HepG2 (cell line): ENCODE results near the gene GPR139.

Source experiments
- CREB3 ChIP-seq: sonication (generic); formaldehyde crosslinking; IDR thresholded peaks from 2 replicates; pipeline ENCODE4 v1.5.0; 2020; ENCODE audit warnings: missing genetic modification reagents
- CTCF ChIP-seq: sonication (generic); formaldehyde crosslinking; IDR thresholded peaks from 2 replicates; pipeline ENCODE4 v1.5.0; 2020; ENCODE audit warnings: mild to moderate bottlenecking, missing genetic modification reagents, moderate library complexity
- ISL2 ChIP-seq: sonication (generic); formaldehyde crosslinking; IDR thresholded peaks from 2 replicates; pipeline ENCODE4 v1.5.0; 2020; ENCODE audit warnings: missing genetic modification reagents
- KDM1A ChIP-seq: IDR thresholded peaks from 2 replicates; pipeline ENCODE4 v1.6.1; 2016; ENCODE audit warnings: missing compliant biosample characterization
- NONO ChIP-seq, 2 experiments: fragments of 450-650 bp in 1 of 2; sonication (generic) in 1 of 2; formaldehyde crosslinking in 1 of 2; IDR thresholded peaks in 1 of 2; conservative IDR thresholded peaks in 1 of 2; 2 replicates each; pipeline versions ENCODE4 v1.6.1 to v1.8.0; 2017 to 2022; ENCODE audit warnings: mild to moderate bottlenecking in 1 of 2, missing genetic modification reagents in 1 of 2, moderate library complexity in 1 of 2
- RAD21 ChIP-seq: fragments of 450-650 bp; formaldehyde crosslinking; IDR thresholded peaks from 2 replicates; pipeline ENCODE4 v1.5.0; 2020; ENCODE audit warnings: mild to moderate bottlenecking
- SMC3 ChIP-seq: IDR thresholded peaks from 2 replicates; pipeline ENCODE4 v1.6.1; 2011; ENCODE audit warnings: low read length, improper control_type of control experiment
- ZNF282 ChIP-seq: fragments of 450-650 bp; IDR thresholded peaks from 2 replicates; pipeline ENCODE4 v1.6.1; 2018; ENCODE audit not compliant: partially characterized antibody
- ZNF414 ChIP-seq: sonication (generic); formaldehyde crosslinking; IDR thresholded peaks from 2 replicates; pipeline ENCODE4 v1.5.0; 2020; ENCODE audit warnings: missing genetic modification reagents
- ZNF556 ChIP-seq: sonication (generic); formaldehyde crosslinking; IDR thresholded peaks from 2 replicates; pipeline ENCODE4 v1.4.0; 2020; ENCODE audit warnings: mild to moderate bottlenecking, missing genetic modification reagents, borderline replicate concordance
- ZNF558 ChIP-seq: sonication (generic); formaldehyde crosslinking; IDR thresholded peaks from 2 replicates; pipeline ENCODE4 v1.9.0; 2022; ENCODE audit warnings: mild to moderate bottlenecking, missing genetic modification reagents, borderline replicate concordance

GRCh38 chr16:20122011-20122410 is 48.3 kb upstream of the GPR139 start:
- no peak for TF ChIP-seq CREB3 (CRISPR knock-in tag)
- TF ChIP-seq SMC3, result no peak
- no peak for TF ChIP-seq CTCF (CRISPR knock-in tag)
- TF ChIP-seq ISL2 (CRISPR knock-in tag), result no peak
- no peak for TF ChIP-seq NONO (IDR thresholded peaks at IDR 0.05)
- no peak for TF ChIP-seq NONO (CRISPR knock-in tag; conservative IDR thresholded peaks at IDR 0.05)
- no peak for TF ChIP-seq ZNF558 (CRISPR knock-in tag)
- no peak for TF ChIP-seq RAD21
- no peak for TF ChIP-seq ZNF556
- no peak for TF ChIP-seq ZNF282
- TF ChIP-seq ZNF414 (CRISPR knock-in tag), result no peak
- no peak for TF ChIP-seq KDM1A
